ENCODE data around the gene C1orf198.

The C1orf198 gene

GRCh38 chr1:230824919-230825721 is 43.2 kb downstream of the C1orf198 start:
- no peaks in the 10 kb centered on the region for H3K36me3 Mint-ChIP-seq
- H3K9me3 Mint-ChIP-seq: no peaks in the 10 kb centered on the region
- no peak overlapping the region for H3K4me3 Mint-ChIP-seq
- peaks cover 19% of the 10 kb centered on the region for H3K27me3 Mint-ChIP-seq
- CTCF ChIA-PET: no interaction called here
- no peak for DNase-seq
- no peak overlapping the region for H3K27ac Mint-ChIP-seq
- H3K4me1 Mint-ChIP-seq: no peaks in the 10 kb centered on the region

- no peaks in the 10 kb centered on the region for H3K4me1 Mint-ChIP-seq
- no peak overlapping the region for H3K4me3 Mint-ChIP-seq
- no peak overlapping the region for H3K27ac Mint-ChIP-seq
- CTCF ChIA-PET: no interaction called here
- DNase-seq: no peak
- H3K27me3 Mint-ChIP-seq: peaks cover 23% of the 10 kb centered on the region
- no peaks in the 10 kb centered on the region for H3K9me3 Mint-ChIP-seq
- no peaks in the 10 kb centered on the region for H3K36me3 Mint-ChIP-seq
Measured at GRCh38 chr1:230824551-230824918, 43.8 kb downstream of the C1orf198 start.

- H3K4me1 Mint-ChIP-seq: no peaks in the 10 kb centered on the region
- DNase-seq: no peak
- H3K27ac Mint-ChIP-seq: no peak overlapping the region
- no peaks in the 10 kb centered on the region for H3K36me3 Mint-ChIP-seq
- no peak overlapping the region for H3K4me3 Mint-ChIP-seq
- peaks cover 24% of the 10 kb centered on the region for H3K27me3 Mint-ChIP-seq
- H3K9me3 Mint-ChIP-seq: no peaks in the 10 kb centered on the region
- CTCF ChIA-PET: no interaction called here
Measured at GRCh38 chr1:230823931-230824381, 44.4 kb downstream of the C1orf198 start.

- no peaks in the 10 kb centered on the region for H3K4me1 Mint-ChIP-seq
- H3K4me3 Mint-ChIP-seq: no peak overlapping the region
- DNase-seq: no peak
- no peaks in the 10 kb centered on the region for H3K36me3 Mint-ChIP-seq
- CTCF ChIA-PET: no interaction called here
- H3K27me3 Mint-ChIP-seq: peaks cover 24% of the 10 kb centered on the region
- no peaks in the 10 kb centered on the region for H3K9me3 Mint-ChIP-seq
- no peak overlapping the region for H3K27ac Mint-ChIP-seq
Measured at GRCh38 chr1:230823426-230823825, 44.9 kb downstream of the C1orf198 start.

GRCh38 chr1:230822092-230822581 is 46.2 kb downstream of the C1orf198 start:
- Mint-ChIP-seq H3K36me3 (no peaks in the 10 kb centered on the region), H3K4me3 (no peak overlapping the region), H3K27ac (no peak overlapping the region), H3K4me1 (no peaks in the 10 kb centered on the region), H3K27me3 (peaks cover 24% of the 10 kb centered on the region), H3K9me3 (no peaks in the 10 kb centered on the region)
- no peak for DNase-seq
- CTCF ChIA-PET: no interaction called here

GRCh38 chr1:230821346-230821745 is 47.0 kb downstream of the C1orf198 start:
- H3K27ac Mint-ChIP-seq: no peak overlapping the region
- DNase-seq: no peak

GRCh38 chr1:230820568-230820967 is 47.8 kb downstream of the C1orf198 start:
- no peaks in the 10 kb centered on the region for H3K4me1 Mint-ChIP-seq
- DNase-seq: no peak
- H3K27ac Mint-ChIP-seq: no peak overlapping the region
- no peak overlapping the region for H3K4me3 Mint-ChIP-seq
- CTCF ChIA-PET: no interaction called here
- H3K27me3 Mint-ChIP-seq: peaks cover 22% of the 10 kb centered on the region
- no peaks in the 10 kb centered on the region for H3K36me3 Mint-ChIP-seq
- H3K9me3 Mint-ChIP-seq: no peaks in the 10 kb centered on the region

More at GRCh38 chr1:230821346-230821745, 47.0 kb downstream of the C1orf198 start:
- Mint-ChIP-seq H3K36me3 (no peaks in the 10 kb centered on the region), H3K4me3 (no peak overlapping the region), H3K27me3 (peaks cover 24% of the 10 kb centered on the region), H3K9me3 (no peaks in the 10 kb centered on the region), H3K4me1 (no peaks in the 10 kb centered on the region)
- CTCF ChIA-PET: no interaction called here

GRCh38 chr1:230819976-230820375 is 48.3 kb downstream of the C1orf198 start:
- CTCF ChIA-PET: no interaction called here
- H3K9me3 Mint-ChIP-seq: no peaks in the 10 kb centered on the region
- no peak overlapping the region for H3K27ac Mint-ChIP-seq
- no peaks in the 10 kb centered on the region for H3K4me1 Mint-ChIP-seq
- H3K4me3 Mint-ChIP-seq: no peak overlapping the region
- DNase-seq: no peak
- no peaks in the 10 kb centered on the region for H3K36me3 Mint-ChIP-seq
- H3K27me3 Mint-ChIP-seq: peaks cover 28% of the 10 kb centered on the region

GRCh38 chr1:230818901-230819300 is 49.4 kb downstream of the C1orf198 start:
- no peak overlapping the region for H3K27ac Mint-ChIP-seq
- H3K36me3 Mint-ChIP-seq: no peaks in the 10 kb centered on the region
- CTCF ChIA-PET: no interaction called here
- no peak overlapping the region for H3K4me3 Mint-ChIP-seq
- H3K27me3 Mint-ChIP-seq: peaks cover 28% of the 10 kb centered on the region
- H3K4me1 Mint-ChIP-seq: no peaks in the 10 kb centered on the region
- DNase-seq: no peak
- no peaks in the 10 kb centered on the region for H3K9me3 Mint-ChIP-seq

- H3K4me1 Mint-ChIP-seq: no peaks in the 10 kb centered on the region
- no peaks in the 10 kb centered on the region for H3K36me3 Mint-ChIP-seq
- CTCF ChIA-PET: no interaction called here
- no peak overlapping the region for H3K27ac Mint-ChIP-seq
- no peak overlapping the region for H3K4me3 Mint-ChIP-seq
- H3K27me3 Mint-ChIP-seq: peaks cover 29% of the 10 kb centered on the region
- no peak for DNase-seq
- peaks cover 2% of the 10 kb centered on the region for H3K9me3 Mint-ChIP-seq
Measured at GRCh38 chr1:230818367-230818766, 50.0 kb downstream of the C1orf198 start.

- DNase-seq: no peak
- Mint-ChIP-seq H3K27ac (no peak overlapping the region), H3K4me1 (no peaks in the 10 kb centered on the region), H3K36me3 (no peaks in the 10 kb centered on the region), H3K4me3 (no peak overlapping the region), H3K9me3 (peaks cover 14% of the 10 kb centered on the region), H3K27me3 (peaks cover 21% of the 10 kb centered on the region)
- CTCF ChIA-PET: no interaction called here
Measured at GRCh38 chr1:230816018-230816417, 52.3 kb downstream of the C1orf198 start.

- peaks cover 14% of the 10 kb centered on the region for H3K9me3 Mint-ChIP-seq
- H3K36me3 Mint-ChIP-seq: no peaks in the 10 kb centered on the region
- H3K4me3 Mint-ChIP-seq: no peak overlapping the region
- no peak overlapping the region for H3K27ac Mint-ChIP-seq
- no peak for DNase-seq
- no peaks in the 10 kb centered on the region for H3K4me1 Mint-ChIP-seq
- H3K27me3 Mint-ChIP-seq: peaks cover 20% of the 10 kb centered on the region
- CTCF ChIA-PET: no interaction called here
Measured at GRCh38 chr1:230814949-230815692, 53.2 kb downstream of the C1orf198 start.

- no peak overlapping the region for H3K27ac Mint-ChIP-seq
- no peak overlapping the region for H3K4me3 Mint-ChIP-seq
- H3K27me3 Mint-ChIP-seq: peaks cover 15% of the 10 kb centered on the region
- no peaks in the 10 kb centered on the region for H3K36me3 Mint-ChIP-seq
- CTCF ChIA-PET: no interaction called here
- H3K4me1 Mint-ChIP-seq: no peaks in the 10 kb centered on the region
- no peak for DNase-seq
- H3K9me3 Mint-ChIP-seq: peaks cover 14% of the 10 kb centered on the region
Measured at GRCh38 chr1:230812568-230812967, 55.8 kb downstream of the C1orf198 start.

GRCh38 chr1:230809256-230809990 is 58.9 kb downstream of the C1orf198 start:
- Mint-ChIP-seq H3K9me3 (peaks cover 16% of the 10 kb centered on the region), H3K27me3 (peaks cover 4% of the 10 kb centered on the region), H3K4me1 (no peaks in the 10 kb centered on the region), H3K36me3 (no peaks in the 10 kb centered on the region), H3K27ac (no peak overlapping the region), H3K4me3 (no peak overlapping the region)
- no peak for DNase-seq
- CTCF ChIA-PET: no interaction called here

Data from activated naive CD4-positive, alpha-beta T cell treated with anti-CD3 and anti-CD28 coated beads, Interleukin-2, amount 10 ng/mL, durations not matched to agents 7 days and 5 days (primary cell).